Stimulated activated CD4-positive, alpha-beta T cell treated with anti-CD3 and anti-CD28 coated beads, TNF-alpha, amount 100 ng/mL, for 1 hour (primary cell): ENCODE results near the gene ZNF274.
"Not testable (repeated sequence)": the region's sequence is repeated elsewhere in the genome, so short reads cannot be mapped to it uniquely, and the experiment has no call there.

ENCODE experiments used
- DNase-seq, 3 donors: peaks; one replicate each; pipeline ENCODE4 v3.0.0-alpha.2; 2020; ENCODE audit warnings: low read depth in 3 of 3, low spot score in 1 of 3

ZNF274 gene

DNA sequence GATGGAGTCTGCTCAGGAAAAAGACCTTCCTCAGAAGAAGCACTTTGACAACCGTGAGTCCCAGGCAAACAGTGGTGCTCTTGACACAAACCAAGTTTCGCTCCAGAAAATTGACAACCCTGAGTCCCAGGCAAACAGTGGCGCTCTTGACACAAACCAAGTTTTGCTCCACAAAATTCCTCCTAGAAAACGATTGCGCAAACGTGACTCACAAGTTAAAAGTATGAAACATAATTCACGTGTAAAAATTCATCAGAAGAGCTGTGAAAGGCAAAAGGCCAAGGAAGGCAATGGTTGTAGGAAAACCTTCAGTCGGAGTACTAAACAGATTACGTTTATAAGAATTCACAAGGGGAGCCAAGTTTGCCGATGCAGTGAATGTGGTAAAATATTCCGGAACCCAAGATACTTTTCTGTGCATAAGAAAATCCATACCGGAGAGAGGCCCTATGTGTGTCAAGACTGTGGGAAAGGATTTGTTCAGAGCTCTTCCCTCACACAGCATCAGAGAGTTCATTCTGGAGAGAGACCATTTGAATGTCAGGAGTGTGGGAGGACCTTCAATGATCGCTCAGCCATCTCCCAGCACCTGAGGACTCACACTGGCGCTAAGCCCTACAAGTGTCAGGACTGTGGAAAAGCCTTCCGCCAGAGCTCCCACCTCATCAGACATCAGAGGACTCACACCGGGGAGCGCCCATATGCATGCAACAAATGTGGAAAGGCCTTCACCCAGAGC lies 29.6 kb downstream of the ZNF274 start:
- no peak for DNase-seq

DNA sequence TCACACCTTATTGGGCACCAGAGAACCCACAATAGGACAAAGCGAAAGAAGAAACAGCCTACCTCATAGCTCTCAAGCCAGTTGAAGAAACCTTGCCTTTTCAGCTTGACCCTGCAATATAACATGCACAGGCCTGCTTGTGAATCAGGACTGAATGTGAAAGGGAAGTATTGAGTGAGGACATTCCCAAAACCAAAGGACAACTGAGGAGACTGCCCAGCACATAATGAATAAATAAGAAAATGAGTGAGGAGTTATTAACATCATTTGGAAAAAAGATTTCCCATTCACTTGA lies 30.2 kb downstream of the ZNF274 start:
- no peak for DNase-seq

DNA sequence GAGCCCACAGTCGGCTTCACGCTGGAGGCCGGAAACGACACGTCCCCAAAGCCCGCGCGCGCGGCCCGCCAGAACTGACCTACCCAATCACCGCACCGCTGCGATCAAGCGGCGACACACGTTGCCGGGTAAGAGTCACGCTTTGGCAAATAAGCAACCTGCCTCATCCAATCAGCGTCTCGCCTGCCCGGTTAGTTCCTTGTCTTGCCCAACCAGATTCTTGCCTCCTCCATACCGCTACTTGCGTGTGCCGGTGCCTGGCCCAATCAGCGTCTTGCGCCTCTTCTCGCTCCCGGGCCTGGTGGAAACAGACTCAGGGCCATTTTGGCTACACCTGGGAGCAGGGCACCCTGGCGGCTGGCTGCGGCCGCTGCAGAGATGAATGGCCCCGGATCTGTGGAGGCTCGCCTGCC lies 34.2 kb downstream of the ZNF274 start:
- no peak for DNase-seq

DNA sequence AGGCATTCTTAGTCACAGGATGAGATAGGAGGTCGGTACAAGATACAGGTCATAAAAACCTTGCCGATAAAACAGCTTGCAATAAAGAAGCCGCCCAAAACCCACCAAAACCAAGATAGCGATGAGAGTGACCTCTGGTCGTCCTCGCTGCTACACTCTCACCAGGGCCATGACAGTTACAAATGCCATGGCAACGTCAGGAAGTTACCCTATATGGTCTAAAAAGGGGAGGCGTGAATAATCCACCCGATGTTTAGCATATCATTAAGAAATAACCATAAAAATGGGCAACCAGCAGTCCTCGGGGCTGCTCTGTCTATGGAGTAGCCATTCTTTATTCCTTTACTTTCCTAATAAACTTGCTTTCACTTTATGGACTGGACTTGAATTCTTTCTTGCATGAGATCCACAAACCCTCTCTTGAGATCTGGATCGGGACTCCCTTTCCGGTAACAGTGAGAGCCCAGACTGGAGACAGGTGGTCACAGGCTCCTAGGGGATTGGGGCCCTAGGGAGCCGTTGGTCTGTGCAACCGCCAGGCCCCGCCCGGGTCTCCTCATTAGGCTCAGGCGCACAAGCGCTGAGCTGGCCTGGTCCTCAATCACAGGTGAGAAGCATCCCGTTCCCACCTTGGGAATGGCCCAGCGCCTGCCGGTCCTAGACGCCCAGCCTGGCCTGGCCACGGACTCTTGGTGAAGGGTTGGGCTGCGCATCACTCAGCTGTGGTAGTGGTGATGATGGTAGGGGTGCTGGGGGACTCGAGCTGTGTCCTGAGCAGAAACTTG lies 34.9 kb downstream of the ZNF274 start:
- no peak for DNase-seq

DNA sequence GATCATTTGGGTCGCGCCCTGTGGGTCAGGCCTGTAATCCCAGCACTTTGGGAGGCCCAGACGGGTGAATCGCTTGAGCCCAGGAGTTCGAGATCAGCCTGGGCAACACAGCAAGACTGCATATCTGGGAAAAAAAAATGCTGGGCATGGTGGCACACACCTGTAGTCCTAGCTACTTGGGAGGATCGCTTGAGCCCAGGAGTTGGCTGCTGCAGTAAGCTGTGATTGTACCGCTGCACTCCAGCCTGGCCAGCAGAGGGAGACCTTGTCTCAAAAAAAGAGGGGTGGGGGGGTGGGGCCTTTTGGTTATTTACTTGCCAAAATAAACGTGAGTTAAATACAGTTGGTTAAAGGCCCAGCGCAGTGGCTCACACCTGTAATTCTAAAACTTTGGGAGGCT lies 36.0 kb downstream of the ZNF274 start:
- DNase-seq = peak in 1 of 3 donors; percentile 11

DNA sequence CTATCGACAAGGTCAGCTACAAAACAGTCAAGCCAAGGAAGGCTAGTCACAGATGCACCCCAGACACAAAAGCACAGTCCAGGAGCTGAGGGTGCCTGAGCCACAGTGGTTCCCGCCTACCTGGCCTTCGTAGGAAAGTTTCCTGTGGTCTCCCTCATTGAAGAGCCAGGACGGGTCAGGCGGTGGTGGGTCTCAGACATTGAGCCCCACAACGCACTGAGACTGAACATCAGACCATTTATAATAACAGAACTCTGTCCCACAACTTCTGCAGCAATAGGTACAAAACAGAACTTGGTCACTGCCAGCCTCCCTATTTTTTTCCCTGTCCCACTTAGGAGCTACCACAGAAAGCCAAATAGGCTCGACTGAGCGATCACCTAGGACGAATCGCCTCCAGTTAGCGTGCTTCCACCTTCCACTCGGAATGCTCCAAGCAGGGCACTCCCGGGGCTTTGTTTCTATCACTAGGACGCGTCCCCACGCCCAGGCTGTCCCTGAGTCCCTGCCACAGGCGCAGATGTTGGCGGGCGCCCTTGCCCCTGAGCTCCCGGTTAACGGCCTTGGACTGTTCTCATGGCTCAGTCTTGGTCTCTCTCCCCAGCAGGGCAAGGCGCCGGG lies 45.2 kb downstream of the ZNF274 start:
- DNase-seq = no peak

DNA sequence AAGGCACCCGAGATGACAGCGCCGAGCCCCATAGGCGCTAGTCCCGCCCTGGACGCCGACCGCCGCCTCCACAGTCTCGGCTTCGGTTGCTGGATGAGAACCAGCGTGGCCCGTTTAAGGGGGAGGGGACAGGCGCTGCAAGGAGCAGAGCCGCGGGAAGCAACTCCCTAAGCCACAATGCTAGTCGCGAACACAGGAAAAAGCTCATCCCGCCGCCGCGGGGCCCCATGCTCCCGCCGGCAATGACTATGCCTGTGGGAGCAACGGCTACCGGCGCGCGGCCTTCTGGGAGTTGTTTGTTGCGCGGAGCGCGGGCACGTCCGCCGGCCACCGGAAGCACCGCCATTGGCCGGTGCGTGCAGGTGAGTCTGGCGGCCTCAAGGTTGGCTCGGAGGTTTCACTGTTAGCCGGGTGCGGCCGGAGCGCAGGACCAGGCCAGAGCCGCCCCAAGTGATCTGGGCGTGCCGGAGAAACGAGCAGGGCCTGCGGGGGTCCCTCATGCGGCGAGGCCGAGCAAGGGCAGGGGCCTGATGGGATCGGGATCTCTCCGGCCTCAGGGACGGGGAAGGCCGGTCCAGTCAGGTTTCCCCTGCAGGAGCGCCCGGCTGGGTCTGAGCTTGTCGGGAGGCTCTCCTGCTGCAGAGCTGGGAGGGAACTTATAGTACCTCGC lies 45.9 kb downstream of the ZNF274 start, which contains the start of gene ZNF544:
Gene ZNF544 (plus strand): TSS at position 330 of the 670 bp plus-strand sequence. CDS start 15,110 bp downstream, outside the sequence.
- peak in 2 of 3 donors; percentile 2 to 47 for DNase-seq

DNA sequence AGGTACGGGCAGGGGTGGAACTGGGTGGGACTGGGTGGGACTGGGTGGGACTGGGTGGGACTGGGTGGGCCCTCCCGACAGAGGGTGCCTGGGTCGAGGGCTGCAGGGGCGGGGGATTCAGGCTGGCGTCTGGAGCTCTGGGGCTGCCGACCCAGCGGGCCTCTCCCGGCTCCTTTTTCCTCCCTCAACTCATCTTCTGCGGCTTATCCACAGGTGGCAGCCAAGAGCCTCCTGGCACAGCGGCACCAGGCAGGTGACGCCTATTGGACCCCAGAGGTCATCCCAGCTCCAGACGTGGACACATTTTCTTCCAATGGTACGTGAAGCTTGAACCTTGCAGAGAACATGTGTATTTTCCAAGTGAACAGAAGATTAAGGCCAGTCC lies 46.4 kb downstream of the ZNF274 start:
- DNase-seq = no peak

DNA sequence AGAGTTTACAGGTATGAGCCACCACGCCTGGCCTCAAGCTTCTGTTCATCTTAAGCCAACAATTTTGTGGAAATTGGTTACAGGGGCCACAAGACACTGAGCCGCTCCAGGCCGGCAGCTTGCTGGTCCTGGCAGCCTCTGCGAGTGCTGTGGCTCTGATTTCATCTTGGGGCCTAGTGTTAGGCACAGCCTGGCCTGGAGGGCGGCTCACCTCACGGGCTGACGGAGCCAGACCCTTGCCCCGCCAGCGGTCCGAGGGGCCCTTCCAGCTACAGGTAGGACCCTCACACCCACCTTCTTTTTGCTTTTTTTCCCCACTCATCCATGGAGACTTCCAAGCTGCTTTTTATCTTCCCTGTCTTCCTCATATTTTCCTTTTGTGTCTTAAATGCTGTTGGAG lies 54.5 kb downstream of the ZNF274 start:
- no peak for DNase-seq

DNA sequence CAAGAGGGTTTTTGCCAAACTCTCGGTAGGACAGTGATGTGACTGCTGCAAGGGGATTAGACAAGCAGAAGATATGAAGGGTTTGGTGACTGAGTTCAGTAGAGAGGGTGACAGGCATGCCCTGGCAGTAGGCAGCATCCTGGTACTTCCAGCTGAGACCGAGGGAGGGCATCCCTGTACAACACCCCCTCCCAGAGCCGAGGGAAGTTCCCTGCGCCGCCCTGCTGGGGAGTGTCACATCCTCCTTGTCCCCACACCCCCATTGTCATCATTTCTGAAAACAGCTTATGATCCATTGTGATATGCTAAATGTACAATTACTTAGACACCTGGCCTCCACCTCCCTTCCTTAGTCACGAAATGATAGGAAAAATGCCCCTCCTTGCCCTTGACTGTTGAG lies 60.5 kb downstream of the ZNF274 start:
- no peak for DNase-seq

DNA sequence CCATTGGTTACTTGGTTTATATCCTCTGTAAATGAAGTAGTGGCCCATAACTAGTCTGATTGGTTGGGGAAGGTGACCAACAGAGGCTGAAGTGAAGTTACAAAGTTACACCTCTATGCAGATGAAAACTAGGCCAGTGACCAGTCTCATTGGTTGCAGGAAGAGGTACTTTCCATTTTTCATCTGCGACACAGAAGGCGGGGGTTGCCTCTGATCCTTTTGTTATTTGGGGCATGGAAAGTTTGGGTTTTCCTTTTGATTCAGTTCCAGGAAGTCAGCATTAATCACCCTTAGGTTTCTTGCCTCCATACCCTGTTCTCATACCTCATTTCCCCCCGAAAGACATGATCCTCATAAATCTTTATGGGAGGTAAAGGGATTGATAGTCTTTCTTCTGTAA lies 66.0 kb downstream of the ZNF274 start:
- no peak for DNase-seq

DNA sequence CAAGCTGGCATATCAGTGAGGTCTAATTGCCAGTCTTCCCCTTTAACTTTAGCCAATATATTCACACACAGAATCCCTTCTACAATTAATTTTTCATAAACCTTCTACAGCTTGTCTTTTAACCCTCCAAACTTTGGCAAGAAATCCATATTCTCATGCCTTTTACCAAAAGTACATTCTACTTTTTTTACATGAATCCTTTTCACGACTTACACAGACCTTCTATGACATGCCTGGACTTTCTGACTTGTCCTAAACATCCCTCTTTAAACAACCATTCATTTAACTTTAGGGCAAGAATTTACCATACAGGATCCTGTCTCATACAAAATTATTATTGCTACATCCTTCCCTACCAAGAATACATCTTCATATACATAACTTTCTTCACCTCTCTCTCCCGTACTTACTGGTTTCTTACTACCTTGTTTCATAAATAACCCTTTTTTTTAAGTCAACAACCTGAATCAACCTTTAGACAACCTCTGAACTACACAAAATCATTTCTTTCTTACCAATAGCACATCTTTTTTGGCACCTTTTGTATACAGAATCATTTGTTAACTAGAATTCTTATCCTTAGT lies 69.3 kb downstream of the ZNF274 start:
- DNase-seq = no peak

DNA sequence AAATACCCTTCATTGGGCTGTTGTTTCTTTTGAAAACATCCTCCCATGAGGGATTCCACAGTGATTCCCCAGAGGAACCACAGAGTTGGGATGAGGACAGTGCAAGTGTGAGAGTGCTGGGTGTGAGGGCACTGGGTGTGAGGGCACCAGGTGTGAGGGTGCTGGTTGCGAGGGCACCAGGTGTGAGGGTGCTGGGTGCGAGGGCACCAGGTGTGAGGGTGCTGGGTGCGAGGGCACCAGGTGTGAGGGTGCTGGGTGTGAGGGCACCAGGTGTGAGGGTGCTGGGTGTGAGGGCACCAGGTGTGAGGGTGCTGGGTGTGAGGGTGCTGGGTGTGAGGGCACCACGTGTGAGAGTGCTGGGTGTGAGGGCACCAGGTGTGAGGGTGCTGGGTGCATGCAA lies 75.4 kb downstream of the ZNF274 start:
- DNase-seq = not testable (repeated sequence)

DNA sequence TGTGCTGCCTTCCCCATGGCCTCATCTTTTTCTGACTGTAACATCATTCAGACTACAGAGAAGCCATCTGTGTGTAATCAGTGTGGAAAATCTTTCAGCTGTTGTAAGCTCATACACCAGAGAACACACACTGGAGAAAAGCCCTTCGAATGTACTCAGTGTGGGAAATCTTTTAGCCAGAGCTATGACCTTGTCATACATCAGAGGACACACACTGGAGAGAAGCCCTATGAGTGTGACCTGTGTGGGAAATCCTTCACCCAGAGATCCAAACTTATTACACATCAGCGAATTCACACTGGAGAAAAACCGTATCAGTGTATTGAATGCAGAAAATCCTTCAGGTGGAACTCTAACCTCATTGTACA lies 78.7 kb downstream of the ZNF274 start:
- DNase-seq = no peak

DNA sequence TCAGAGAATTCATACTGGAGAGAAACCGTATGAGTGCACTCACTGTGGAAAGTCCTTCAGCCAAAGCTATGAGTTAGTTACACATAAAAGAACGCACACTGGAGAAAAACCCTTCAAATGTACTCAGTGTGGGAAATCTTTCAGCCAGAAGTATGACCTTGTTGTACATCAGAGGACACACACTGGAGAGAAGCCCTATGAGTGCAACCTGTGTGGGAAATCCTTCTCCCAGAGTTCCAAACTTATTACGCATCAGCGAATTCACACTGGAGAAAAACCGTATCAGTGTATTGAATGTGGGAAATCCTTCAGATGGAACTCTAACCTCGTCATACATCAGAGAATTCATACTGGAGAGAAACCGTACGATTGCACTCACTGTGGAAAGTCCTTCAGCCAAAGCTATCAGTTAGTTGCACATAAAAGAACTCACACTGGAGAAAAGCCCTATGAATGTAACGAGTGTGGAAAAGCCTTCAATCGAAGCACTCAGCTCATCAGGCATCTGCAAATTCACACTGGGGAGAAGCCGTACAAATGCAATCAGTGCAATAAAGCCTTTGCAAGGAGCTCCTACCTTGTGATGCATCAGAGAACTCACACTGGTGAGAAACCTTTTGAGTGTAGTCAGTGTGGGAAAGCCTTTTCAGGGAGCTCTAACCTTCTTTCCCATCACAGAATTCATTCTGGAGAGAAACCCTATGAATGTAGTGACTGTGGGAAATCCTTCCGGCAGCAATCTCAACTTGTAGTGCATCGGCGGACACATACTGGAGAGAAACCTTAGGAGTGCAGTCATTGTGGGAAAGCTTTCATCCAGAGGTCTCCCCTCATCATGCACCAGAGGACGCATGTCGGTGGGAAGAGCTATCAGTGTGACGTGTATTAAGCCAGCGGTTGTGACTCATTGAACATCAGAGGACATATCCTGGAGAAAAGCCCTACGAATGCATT lies 79.4 kb downstream of the ZNF274 start:
- no peak for DNase-seq

DNA sequence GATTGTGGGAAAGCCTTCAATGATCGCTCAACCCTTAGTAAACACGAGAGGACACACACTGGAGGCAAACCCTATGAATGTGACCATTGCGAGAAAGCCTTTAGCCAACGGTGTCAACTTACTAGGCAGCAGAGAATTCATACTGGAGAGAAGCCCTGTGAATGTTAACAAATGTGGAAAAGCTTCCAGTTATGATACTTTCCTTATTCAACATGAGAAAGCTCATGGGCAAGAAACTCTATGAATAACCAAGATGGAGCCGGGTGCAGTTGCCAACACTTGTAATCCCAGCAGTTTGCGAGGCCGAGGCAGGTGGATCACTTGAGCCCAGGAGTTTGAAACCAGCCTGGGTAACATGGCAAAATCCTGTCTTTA lies 80.0 kb downstream of the ZNF274 start:
- DNase-seq = no peak
